SK-N-MC (cell line): Measurements from ENCODE around the gene ARID5B.
A peak's percentile ranks its signal among the peaks of the same experiment; 100 is the strongest.

Source experiments
- DNase-seq: peaks from one replicate; pipeline ENCODE4 v3.0.0-alpha.2; 2011; ENCODE audit warnings: low read depth, low spot score
- H3K27ac ChIP-seq: fragments of 200-600 bp; sonication (generic); 2 replicates; pipeline ENCODE4 v1.5.1; 2016; ENCODE audit warnings: mixed run types
- H3K36me3 ChIP-seq: fragments of 200-600 bp; sonication (generic); 2 replicates; pipeline ENCODE4 v1.6.1; 2017; ENCODE audit warnings: antibody characterized with exemption, low read length, mixed read lengths; ENCODE audit not compliant: insufficient read depth
- H3K4me3 ChIP-seq: fragments of 200-600 bp; sonication (generic); 2 replicates; pipeline ENCODE4 v1.5.1; 2016
- H3K9ac ChIP-seq: fragments of 200-600 bp; sonication (generic); 2 replicates; pipeline ENCODE4 v1.8.0; 2017; ENCODE audit warnings: mixed run types, mixed read lengths; ENCODE audit not compliant: insufficient read length
- H3K9me3 ChIP-seq: fragments of 200-600 bp; sonication (generic); 2 replicates; pipeline ENCODE4 v1.6.1; 2017; ENCODE audit warnings: low read depth, mild to moderate bottlenecking, antibody characterized with exemption, low read length, moderate library complexity, mixed read lengths
- EZH2 ChIP-seq: fragments of 200-600 bp; sonication (generic); IDR thresholded peaks from one replicate; pipeline ENCODE4 v1.6.1; 2017; ENCODE audit warnings: antibody characterized with exemption
- FOXP2 ChIP-seq: optimal IDR thresholded peaks from 2 replicates; pipeline ENCODE3; 2011; ENCODE audit warnings: mild to moderate bottlenecking, moderate library complexity; ENCODE audit not compliant: insufficient read depth; ENCODE audit errors: extremely low read length, control extremely low read depth
- POLR2AphosphoS5 ChIP-seq: IDR thresholded peaks from 2 replicates; pipeline ENCODE4 v1.6.1; 2012; ENCODE audit warnings: mild to moderate bottlenecking, low read depth, low read length, borderline replicate concordance

Gene ARID5B

DNA sequence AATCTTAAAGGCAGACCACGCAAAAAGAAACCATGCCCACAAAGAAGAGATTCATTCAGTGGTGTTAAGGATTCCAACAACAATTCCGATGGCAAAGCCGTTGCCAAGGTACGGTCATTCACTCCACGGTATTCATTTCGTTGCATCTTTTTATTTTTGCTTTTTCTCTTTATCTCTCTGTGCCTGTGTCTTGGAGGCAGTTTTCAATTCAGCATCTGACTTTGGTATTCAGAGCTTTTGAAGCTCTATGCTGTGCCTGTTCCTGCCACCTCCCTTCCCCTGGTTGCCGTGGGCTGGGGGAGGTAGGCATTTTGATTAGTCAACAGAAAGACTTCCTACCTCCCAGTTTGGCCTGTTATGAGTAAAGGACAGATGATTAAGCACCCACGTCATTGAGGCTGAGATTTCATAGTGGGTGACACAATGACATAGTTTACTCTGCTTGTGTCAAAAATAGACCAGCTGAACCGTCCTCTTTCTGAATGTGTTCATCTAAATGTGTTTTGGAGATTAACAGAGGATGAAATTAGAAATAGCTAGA lies 149.5 kb downstream of the ARID5B start:
- Histone ChIP-seq H3K9me3 (no peaks in the 10 kb centered on the region), H3K4me3 (no peak overlapping the region), H3K36me3 (peaks cover 16% of the 10 kb centered on the region; the same call in 1 of the 2 replicates), H3K27ac (no peak overlapping the region), H3K9ac (no peak overlapping the region)
- DNase-seq: no peak
- TF ChIP-seq EZH2 (no peak), FOXP2 (no peak), POLR2AphosphoS5 (no peak)

DNA sequence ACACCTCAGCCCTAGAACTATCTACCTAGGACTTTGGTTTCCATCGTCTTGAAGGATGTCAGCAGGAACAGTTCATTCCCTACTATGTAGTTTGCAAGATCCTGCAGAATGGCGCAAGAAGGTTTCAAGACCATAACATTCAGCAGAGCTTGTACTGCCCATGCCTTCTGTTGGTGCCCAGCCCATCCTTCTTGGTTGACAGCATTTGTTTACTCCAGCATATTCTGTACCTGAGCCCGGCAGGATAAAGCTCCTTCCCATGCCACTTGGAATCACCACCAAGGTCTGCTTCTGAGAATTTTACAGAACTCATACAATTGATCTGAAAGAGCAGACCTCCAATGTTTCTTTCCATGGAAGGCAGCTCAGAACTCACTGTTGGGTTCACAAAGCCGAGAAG lies 150.8 kb downstream of the ARID5B start:
- DNase-seq: no peak
- Histone ChIP-seq H3K9me3 (no peaks in the 10 kb centered on the region), H3K9ac (no peak overlapping the region), H3K27ac (no peak overlapping the region), H3K4me3 (no peak overlapping the region), H3K36me3 (peaks cover 16% of the 10 kb centered on the region; the same call in 1 of the 2 replicates)
- no peak for TF ChIP-seq POLR2AphosphoS5
- no peak for TF ChIP-seq EZH2
- TF ChIP-seq FOXP2: no peak

DNA sequence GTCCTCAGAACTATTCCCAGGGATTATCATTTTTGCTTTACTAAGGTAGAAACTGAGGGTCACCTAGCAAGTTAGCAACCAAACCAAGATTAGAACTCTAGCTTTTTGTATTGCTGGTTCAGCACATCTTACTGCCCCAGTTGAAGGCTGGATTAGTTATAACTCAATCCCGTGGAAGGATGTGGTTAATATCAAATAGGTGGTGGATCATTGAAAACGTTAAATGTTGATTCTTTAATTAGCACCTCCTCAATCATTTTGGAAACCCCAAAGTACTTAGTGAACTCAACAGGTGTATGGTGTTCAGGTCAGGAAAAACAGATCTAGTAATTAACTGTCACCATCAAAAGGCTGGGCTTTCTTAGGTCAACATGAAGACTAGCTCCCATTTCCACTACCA lies 152.4 kb downstream of the ARID5B start:
- H3K36me3 ChIP-seq: peaks cover 16% of the 10 kb centered on the region; the same call in 1 of the 2 replicates
- H3K9ac ChIP-seq: no peak overlapping the region
- DNase-seq: no peak
- H3K27ac ChIP-seq: no peak overlapping the region
- TF ChIP-seq POLR2AphosphoS5 (no peak), FOXP2 (no peak), EZH2 (no peak)
- H3K4me3 ChIP-seq: no peak overlapping the region
- H3K9me3 ChIP-seq: no peaks in the 10 kb centered on the region

DNA sequence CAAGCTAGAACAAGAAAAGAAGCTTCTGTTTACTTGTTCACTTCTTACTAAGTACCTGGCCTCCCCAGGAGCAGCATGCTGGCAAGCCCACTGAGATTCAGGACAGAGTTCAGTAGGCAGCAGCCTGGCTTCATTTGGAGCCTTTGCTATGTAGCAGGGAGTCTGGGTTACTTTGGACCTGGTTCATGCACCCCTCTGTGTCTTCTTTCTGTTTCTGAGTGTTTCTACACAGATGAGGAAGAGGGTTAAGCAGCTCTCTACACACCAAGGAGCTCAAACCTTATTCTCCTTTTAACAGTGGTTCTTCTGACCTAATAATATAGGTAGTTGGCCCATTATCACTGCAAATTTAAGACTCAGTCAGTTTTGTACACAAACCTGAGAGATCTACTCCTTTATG lies 152.9 kb downstream of the ARID5B start:
- Histone ChIP-seq H3K9ac (no peak overlapping the region), H3K36me3 (peaks cover 16% of the 10 kb centered on the region; the same call in 1 of the 2 replicates), H3K9me3 (no peaks in the 10 kb centered on the region), H3K27ac (0 out of 2 replicates have a peak overlapping the region, but pooled peaks have one; percentile 71), H3K4me3 (no peak overlapping the region)
- TF ChIP-seq FOXP2 (no peak), POLR2AphosphoS5 (no peak), EZH2 (no peak)
- DNase-seq: no peak

DNA sequence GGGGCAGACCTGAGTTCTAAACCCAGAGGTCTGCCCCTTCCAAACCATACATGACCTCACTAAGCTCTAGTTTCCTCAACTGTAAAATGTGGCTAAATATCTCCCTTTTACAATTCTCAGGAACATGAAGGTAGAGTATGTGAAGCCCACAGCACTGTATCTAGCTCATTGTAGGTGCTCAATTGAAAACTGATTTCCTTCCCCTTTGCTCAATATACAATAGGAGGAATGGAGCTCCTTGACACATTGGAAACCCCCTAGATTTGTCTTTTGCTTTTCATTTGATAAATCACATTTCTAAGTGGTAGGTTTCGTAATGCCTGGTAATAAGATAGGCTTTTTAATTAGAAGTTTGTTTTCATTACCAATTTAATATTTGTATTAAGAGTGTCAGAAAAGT lies 153.3 kb downstream of the ARID5B start:
- no peak for DNase-seq
- Histone ChIP-seq H3K9ac (no peak overlapping the region), H3K9me3 (no peaks in the 10 kb centered on the region), H3K4me3 (peak overlapping the region; percentile 47), H3K27ac (peak overlapping the region; percentile 71; the same call in 1 of the 2 replicates), H3K36me3 (peaks cover 16% of the 10 kb centered on the region; the same call in 1 of the 2 replicates)
- TF ChIP-seq FOXP2: no peak
- no peak for TF ChIP-seq POLR2AphosphoS5
- no peak for TF ChIP-seq EZH2

DNA sequence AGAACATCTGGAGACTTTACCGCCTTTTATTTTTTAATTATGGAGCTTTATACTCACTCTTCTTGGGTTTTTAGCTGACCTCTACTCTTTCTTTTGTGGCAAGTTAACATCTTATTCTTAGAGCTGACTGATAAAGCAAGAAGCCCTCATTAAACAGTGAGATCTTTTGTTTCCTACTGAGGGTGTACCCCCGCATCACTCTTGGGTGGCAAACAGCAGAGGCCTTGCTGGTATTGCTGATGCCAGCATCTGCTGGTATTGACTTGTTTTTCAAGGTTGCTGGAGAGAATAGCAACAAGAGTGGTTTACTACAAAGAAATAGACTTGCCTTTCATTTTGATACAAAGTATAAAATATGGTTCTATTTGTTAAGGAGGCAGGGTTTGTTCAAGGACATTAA lies 154.7 kb downstream of the ARID5B start:
- peak overlapping the region; percentile 8; the same call in 1 of the 2 replicates for H3K27ac ChIP-seq
- no peak for DNase-seq
- no peak overlapping the region for H3K9ac ChIP-seq
- H3K4me3 ChIP-seq: peak overlapping the region; percentile 47
- H3K9me3 ChIP-seq: no peaks in the 10 kb centered on the region
- H3K36me3 ChIP-seq: peaks cover 19% of the 10 kb centered on the region; the same call in 1 of the 2 replicates
- TF ChIP-seq EZH2 (no peak), FOXP2 (no peak), POLR2AphosphoS5 (no peak)

DNA sequence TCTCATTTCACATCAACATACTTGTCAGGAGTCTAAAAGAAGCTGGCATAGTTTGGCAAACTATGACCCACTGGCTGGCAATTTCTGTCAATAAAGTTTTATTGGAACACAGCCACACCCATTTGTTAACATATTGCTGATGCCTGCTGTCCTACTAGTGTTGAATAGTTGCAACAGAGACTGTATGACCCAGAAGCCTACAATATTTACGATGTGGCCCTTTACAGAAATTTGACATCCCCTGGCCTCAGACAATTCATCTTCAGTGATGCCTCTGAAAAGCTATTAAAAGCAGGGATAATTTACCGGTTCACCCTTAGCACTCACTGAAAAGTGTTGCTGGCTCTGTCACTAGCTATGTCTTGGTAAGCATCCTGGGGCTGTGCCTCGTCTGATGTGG lies 155.2 kb downstream of the ARID5B start:
- Histone ChIP-seq H3K9ac (no peak overlapping the region), H3K27ac (peak overlapping the region; percentile 95), H3K9me3 (no peaks in the 10 kb centered on the region), H3K4me3 (no peak overlapping the region), H3K36me3 (peaks cover 17% of the 10 kb centered on the region; the same call in 1 of the 2 replicates)
- TF ChIP-seq POLR2AphosphoS5 (no peak), FOXP2 (no peak), EZH2 (no peak)
- no peak for DNase-seq

DNA sequence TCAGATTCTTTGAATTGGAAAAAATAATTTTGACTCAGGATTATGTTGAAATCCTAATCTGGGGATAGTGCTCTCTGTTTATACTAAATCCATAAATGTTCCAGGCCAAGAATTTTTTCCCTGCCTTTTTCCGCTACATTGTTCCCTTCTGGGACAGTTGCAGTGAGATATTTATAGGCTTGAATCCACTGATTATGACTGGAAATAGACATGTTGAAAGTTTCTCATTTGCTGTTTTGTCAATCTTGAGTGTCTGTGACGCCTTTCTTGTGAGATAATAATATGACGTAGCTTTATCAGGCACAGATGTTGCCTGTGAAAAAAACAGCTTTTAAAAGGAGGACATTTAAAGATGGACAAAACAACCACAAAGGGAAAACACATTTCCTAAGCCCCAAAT lies 155.9 kb downstream of the ARID5B start:
- TF ChIP-seq EZH2 (no peak), FOXP2 (no peak), POLR2AphosphoS5 (no peak)

DNA sequence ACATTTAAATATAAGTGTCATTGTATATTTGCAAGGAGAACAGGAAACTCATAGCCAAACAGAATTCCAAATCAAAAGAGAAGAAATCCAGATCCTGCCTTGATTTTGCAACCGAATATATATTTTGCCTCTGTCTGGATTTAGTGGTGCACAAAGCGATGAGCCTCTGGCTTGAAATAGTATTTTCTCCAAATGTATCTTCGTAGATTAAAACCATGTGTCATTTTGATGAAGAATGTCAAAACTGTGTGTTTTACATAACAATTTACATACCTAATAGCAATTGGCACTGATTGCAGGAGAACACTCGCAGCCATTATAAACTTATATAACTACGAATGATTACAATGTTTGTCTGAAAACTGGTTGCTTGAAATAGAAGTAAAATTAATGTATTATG lies 156.4 kb downstream of the ARID5B start:
- no peak for DNase-seq
- H3K4me3 ChIP-seq: peak overlapping the region; percentile 52
- H3K9me3 ChIP-seq: no peaks in the 10 kb centered on the region
- peaks cover 7% of the 10 kb centered on the region; the same call in 1 of the 2 replicates for H3K36me3 ChIP-seq
- H3K9ac ChIP-seq: peak overlapping the region; percentile 57
- peak overlapping the region; percentile 95 for H3K27ac ChIP-seq
- TF ChIP-seq EZH2 (no peak), FOXP2 (no peak), POLR2AphosphoS5 (no peak)

More for the DNA sequence above, 155.9 kb downstream of the ARID5B start:
- no peak for DNase-seq
- Histone ChIP-seq H3K36me3 (peaks cover 12% of the 10 kb centered on the region; the same call in 1 of the 2 replicates), H3K27ac (peak overlapping the region; percentile 95), H3K9ac (peak overlapping the region; percentile 57), H3K9me3 (no peaks in the 10 kb centered on the region), H3K4me3 (peak overlapping the region; percentile 52)
